CD4-positive, CD25-positive, alpha-beta regulatory T cell (primary cell): ENCODE results near the gene CREBZF. TPM values are rescaled to one million over a fixed set of nuclear protein-coding genes. Genes with fewer than 3 reads are reported as not detected.
A peak's percentile ranks its signal among the peaks of the same experiment; 100 is the strongest.
"Not testable (repeated sequence)": the region's sequence is repeated elsewhere in the genome, so short reads cannot be mapped to it uniquely, and the experiment has no call there.

Experiments
- ATAC-seq, 2 donors: fragments of 150-1000 bp; cut with Tn5 transposase; one replicate each; pipeline ENCODE4 v1.10.0; 2021; ENCODE audit warnings: low read depth in 2 of 2, moderate number of reproducible peaks in 2 of 2, moderate library complexity in 1 of 2
- DNase-seq, 3 donors: peaks; one replicate each; pipeline versions ENCODE4 v3.0.0 to v3.0.0-alpha.2; 2012 to 2022; ENCODE audit warnings: mixed read lengths in 1 of 3
- H3K27ac ChIP-seq: one replicate; pipeline ENCODE4 v1.7.0; 2013; ENCODE audit warnings: mild to moderate bottlenecking, low read length; ENCODE audit not compliant: insufficient read depth, poor library complexity, severe bottlenecking
- H3K27me3 ChIP-seq: one replicate; pipeline ENCODE4 v1.7.0; 2013; ENCODE audit warnings: low read length; ENCODE audit not compliant: control insufficient read depth, insufficient read depth
- H3K36me3 ChIP-seq: one replicate; pipeline ENCODE4 v1.7.0; 2013; ENCODE audit warnings: mild to moderate bottlenecking, low read length, moderate library complexity; ENCODE audit not compliant: control insufficient read depth, insufficient read depth
- H3K4me1 ChIP-seq: 2 replicates; pipeline ENCODE4 v1.7.0; 2013; ENCODE audit warnings: mild to moderate bottlenecking, low read length; ENCODE audit not compliant: insufficient read depth, control insufficient read depth, poor library complexity, severe bottlenecking
- H3K4me3 ChIP-seq: one replicate; pipeline ENCODE4 v1.7.0; 2013; ENCODE audit warnings: low read depth, mild to moderate bottlenecking, low read length, moderate library complexity
- H3K9me3 ChIP-seq, 2 experiments: 1 replicate in 1 of 2; 2 replicates in 1 of 2; pipeline ENCODE4 v1.7.0; 2013; ENCODE audit warnings: low read length in 2 of 2, mild to moderate bottlenecking in 1 of 2, moderate library complexity in 1 of 2; ENCODE audit not compliant: control insufficient read depth in 2 of 2
- H3K27ac Mint-ChIP-seq, 3 donors: one replicate each; pipeline ENCODE4 v1.8.0; 2020 to 2022; ENCODE audit warnings: mild to moderate bottlenecking in 3 of 3, mixed read lengths in 3 of 3, moderate library complexity in 2 of 3
- H3K27me3 Mint-ChIP-seq: one replicate; pipeline ENCODE4 v1.8.0; 2022; ENCODE audit warnings: mild to moderate bottlenecking, mixed read lengths
- H3K36me3 Mint-ChIP-seq: one replicate; pipeline ENCODE4 v1.8.0; 2020; ENCODE audit warnings: mixed read lengths
- H3K4me1 Mint-ChIP-seq, 4 donors: one replicate each; pipeline ENCODE4 v1.8.0; 2020 to 2022; ENCODE audit warnings: mixed read lengths in 4 of 4, mild to moderate bottlenecking in 1 of 4
- H3K4me3 Mint-ChIP-seq, 4 donors: one replicate each; pipeline ENCODE4 v1.8.0; 2020 to 2022; ENCODE audit warnings: mild to moderate bottlenecking in 4 of 4, mixed read lengths in 4 of 4, moderate library complexity in 3 of 4
- H3K9me3 Mint-ChIP-seq, 7 donors: one replicate each; pipeline ENCODE4 v1.8.0; 2020 to 2022; ENCODE audit warnings: mixed read lengths in 7 of 7, mild to moderate bottlenecking in 3 of 7, moderate library complexity in 2 of 7
- polyA plus RNA-seq, 4 donors: library from polyadenylated mRNA; unstranded; fragments of 300-500 nt; fragmentation: Illumina TruSeq; gene quantifications; one replicate each; pipeline ENCODE4 v1.2.3, GENCODE V29; 2021
- total RNA-seq: library from RNA; stranded (reverse); gene quantifications from one replicate; pipeline ENCODE4 v1.2.3, GENCODE V29; 2022

CREBZF gene
- total and polyA plus RNA-seq, 5 donors from 2014 or later, result 12.1 to 57.0 (median 14.7) TPM

DNA sequence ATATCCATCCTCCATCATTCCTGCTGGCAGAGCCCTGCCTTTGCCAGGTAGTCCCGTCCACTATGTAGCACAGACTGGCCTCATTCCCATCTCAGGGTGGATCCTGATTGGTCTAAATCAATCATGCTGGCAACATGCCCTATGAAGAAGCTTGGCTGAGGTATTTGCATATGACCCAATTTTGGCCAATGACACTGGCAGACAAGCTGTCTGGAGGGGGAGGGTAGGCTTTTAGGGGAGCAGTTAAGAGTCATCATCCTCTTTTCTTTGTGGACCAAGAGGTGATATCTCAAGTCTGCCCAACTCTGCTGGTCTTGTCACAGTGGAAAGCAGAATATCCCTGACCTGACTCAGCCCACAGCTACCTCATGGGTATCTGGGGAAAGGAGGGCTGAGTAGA is 16.0 kb upstream of the CREBZF start:
- H3K36me3 ChIP-seq, result no peaks in the 10 kb centered on the region
- Mint-ChIP-seq H3K4me1 (peaks cover 0 to 15% (median 6%) of the 10 kb centered on the region in 4 donors), H3K27me3 (peaks cover 42% of the 10 kb centered on the region), H3K9me3 (peaks cover 0 to 2% (median 0%) of the 10 kb centered on the region in 7 donors), H3K36me3 (no peaks in the 10 kb centered on the region), H3K27ac (no peak overlapping the region), H3K4me3 (no peak overlapping the region)
- DNase-seq, result peak in 1 of 3 donors; percentile 21
- no peak overlapping the region for H3K4me3 ChIP-seq
- no peak overlapping the region for H3K27ac ChIP-seq
- no peaks in the 10 kb centered on the region for H3K9me3 ChIP-seq
- peaks cover 21% of the 10 kb centered on the region for H3K27me3 ChIP-seq
- peak in 1 of 2 donors; percentile 22 for ATAC-seq
- H3K4me1 ChIP-seq, result peaks cover 7% of the 10 kb centered on the region

DNA sequence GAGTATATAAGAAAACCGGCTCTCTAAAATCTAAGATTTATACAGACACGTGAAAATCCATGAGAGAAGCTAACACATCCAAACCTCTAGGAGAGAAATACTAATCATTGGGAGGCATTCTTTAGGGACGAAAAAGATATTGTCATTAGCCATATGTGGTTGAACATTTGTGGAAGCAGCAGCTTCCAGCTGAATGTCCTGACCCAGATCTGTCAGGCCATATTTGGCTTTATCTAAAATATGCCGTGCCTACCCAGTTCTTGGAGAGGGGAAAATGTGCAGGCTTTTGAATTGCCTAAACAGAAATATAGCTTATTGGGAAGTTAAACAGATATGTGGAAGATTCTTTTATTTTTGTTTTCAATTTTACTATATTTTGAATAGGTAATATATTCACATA is 14.6 kb upstream of the CREBZF start:
- Mint-ChIP-seq H3K27me3 (peaks cover 35% of the 10 kb centered on the region), H3K4me3 (no peak overlapping the region), H3K9me3 (peaks cover 0 to 4% (median 0%) of the 10 kb centered on the region in 7 donors), H3K27ac (no peak overlapping the region), H3K4me1 (peaks cover 0 to 15% (median 6%) of the 10 kb centered on the region in 4 donors), H3K36me3 (no peaks in the 10 kb centered on the region)
- Histone ChIP-seq H3K4me1 (peaks cover 7% of the 10 kb centered on the region), H3K27me3 (peaks cover 21% of the 10 kb centered on the region), H3K4me3 (no peak overlapping the region), H3K9me3 (no peaks in the 10 kb centered on the region), H3K27ac (no peak overlapping the region), H3K36me3 (no peaks in the 10 kb centered on the region)
- DNase-seq, result no peak
- no peak for ATAC-seq

DNA sequence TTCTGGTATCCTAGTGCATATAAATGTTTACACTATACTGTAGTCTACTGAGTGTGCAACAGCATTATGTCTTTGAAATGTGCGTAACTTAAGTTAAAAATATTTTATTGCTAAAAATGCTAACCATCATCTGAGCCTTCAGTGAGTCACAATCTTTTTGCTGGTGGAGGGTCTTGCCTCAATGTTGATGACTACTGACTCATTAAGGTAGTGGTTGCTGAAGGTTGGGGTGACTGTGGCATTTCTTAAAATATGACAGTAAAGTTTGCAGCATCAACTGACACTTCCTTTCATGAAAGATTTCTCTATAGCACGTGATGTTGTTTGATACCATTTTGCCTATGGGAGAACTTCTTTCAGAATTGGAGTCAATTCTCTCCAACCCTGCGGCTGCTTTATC is 8.5 kb upstream of the CREBZF start:
- no peak overlapping the region for H3K4me3 ChIP-seq
- DNase-seq (peak in 1 of 3 donors; percentile 15), ATAC-seq (no peak)
- H3K27me3 ChIP-seq, result peaks cover 3% of the 10 kb centered on the region
- H3K9me3 ChIP-seq, result no peaks in the 10 kb centered on the region
- peaks cover 0 to 4% (median 1%) of the 10 kb centered on the region in 7 donors for H3K9me3 Mint-ChIP-seq
- H3K27ac Mint-ChIP-seq, result no peak overlapping the region
- H3K36me3 Mint-ChIP-seq, result no peaks in the 10 kb centered on the region
- no peaks in the 10 kb centered on the region for H3K4me1 ChIP-seq
- no peak overlapping the region for H3K4me3 Mint-ChIP-seq
- H3K4me1 Mint-ChIP-seq, result no peaks in the 10 kb centered on the region
- H3K36me3 ChIP-seq, result no peaks in the 10 kb centered on the region
- no peaks in the 10 kb centered on the region for H3K27me3 Mint-ChIP-seq
- no peak overlapping the region for H3K27ac ChIP-seq

DNA sequence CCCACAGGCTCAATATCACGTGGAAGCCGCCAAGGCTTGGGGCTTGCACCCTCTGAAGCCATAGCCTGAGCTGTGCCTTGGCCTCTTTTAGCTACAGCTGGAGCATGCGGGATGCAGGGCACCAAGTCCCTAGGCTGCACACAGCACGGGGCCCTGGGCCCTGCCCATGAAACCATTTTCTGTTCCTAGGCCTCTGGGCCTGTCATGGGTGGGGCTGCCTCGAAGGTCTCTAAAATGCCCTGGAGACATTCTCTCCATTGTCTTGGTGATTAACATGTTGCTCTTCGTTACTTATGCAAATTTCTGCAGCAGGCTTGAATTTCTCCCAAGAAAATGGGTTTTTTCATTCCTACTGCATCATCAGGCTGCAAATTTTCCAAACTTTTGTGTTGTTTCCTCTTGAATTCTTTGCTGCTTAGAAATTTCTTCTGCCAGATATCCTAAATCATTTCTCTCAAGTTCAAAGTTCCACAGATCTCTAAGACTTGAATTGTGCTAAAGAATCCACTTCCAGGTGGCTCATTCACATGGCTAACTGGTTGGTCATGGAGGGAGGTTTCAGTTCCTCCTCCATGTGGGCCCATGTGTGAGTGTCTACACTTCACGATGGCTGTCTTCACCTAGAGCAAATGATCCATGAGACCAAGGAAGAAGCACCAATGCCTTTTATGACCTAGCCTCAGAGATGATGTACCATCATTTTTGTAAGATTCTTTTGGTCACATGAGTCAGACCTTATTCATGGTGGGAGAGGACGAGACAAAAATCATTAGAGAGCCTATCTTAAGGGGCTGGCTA is 7.4 kb upstream of the CREBZF start:
- no peaks in the 10 kb centered on the region for H3K36me3 Mint-ChIP-seq
- DNase-seq (no peak), ATAC-seq (no peak)
- H3K27me3 ChIP-seq, result peaks cover 3% of the 10 kb centered on the region
- H3K4me1 ChIP-seq, result no peaks in the 10 kb centered on the region
- H3K4me3 Mint-ChIP-seq, result no peak overlapping the region
- no peaks in the 10 kb centered on the region for H3K36me3 ChIP-seq
- no peak overlapping the region for H3K27ac ChIP-seq
- no peak overlapping the region for H3K27ac Mint-ChIP-seq
- no peaks in the 10 kb centered on the region for H3K27me3 Mint-ChIP-seq
- H3K9me3 Mint-ChIP-seq, result peaks cover 0 to 4% (median 1%) of the 10 kb centered on the region in 7 donors
- no peaks in the 10 kb centered on the region for H3K4me1 Mint-ChIP-seq
- H3K4me3 ChIP-seq, result no peak overlapping the region
- H3K9me3 ChIP-seq, result no peaks in the 10 kb centered on the region

DNA sequence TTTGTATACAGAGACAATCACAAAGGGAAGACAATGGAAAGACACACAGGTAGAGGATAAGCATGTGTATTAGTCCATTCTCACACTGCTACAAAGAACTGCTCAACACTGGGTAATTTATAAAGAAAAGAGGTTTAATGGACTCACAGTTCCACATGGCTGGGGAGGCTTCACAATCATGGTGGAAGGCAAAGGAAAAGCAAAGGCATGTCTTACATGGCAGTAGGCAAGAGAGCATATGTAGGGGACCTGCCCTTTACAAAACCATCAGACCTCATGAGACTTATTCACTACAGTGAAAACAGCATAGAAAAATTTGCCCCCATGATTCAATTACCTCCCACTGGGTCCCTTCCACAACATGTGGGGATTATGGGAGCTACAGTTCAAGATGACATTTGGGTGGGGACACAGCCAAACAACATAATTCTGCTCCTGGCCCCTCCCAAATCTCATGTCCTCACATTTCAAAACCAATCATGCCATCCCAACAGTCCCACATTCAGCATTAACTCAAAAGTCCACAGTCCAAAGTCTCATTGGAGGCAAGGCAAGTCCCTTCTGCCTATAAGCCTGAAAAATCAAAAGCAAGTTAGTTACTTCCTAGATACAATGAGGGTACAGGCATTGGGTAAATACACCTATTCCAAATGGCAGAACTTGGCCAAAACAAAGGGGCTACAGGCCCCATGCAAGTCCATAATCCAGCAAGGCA is 6.2 kb upstream of the CREBZF start:
- ATAC-seq, H3K27me3 Mint-ChIP-seq, H3K4me3 ChIP-seq, H3K4me1 Mint-ChIP-seq, H3K27ac Mint-ChIP-seq, H3K27me3 ChIP-seq, DNase-seq, H3K4me1 ChIP-seq, H3K36me3 Mint-ChIP-seq, H3K27ac ChIP-seq, H3K9me3 Mint-ChIP-seq, H3K36me3 ChIP-seq, H3K4me3 Mint-ChIP-seq, H3K9me3 ChIP-seq: not testable (repeated sequence)

DNA sequence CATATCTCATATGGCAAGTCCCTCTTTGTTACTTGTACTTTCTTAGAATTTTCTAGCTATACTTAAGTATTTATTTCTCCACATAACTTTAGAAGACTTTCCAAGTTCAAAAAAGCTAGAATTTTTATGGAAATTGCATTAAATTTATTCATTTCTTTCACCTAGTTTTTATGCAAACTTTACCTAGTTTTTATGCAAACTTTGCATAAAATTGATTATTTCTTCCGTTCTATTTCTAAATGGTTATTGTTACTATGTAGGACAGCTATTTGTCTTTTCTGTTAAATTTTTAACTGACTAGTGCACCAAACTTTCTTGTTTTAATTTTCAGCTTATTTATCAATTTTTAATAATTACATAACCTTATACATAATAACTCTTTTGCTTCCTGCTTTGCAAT is 3.2 kb upstream of the CREBZF start:
- peak overlapping the region in 2 of 4 donors; percentile 24 to 61 for H3K4me3 Mint-ChIP-seq
- no peak for ATAC-seq
- peaks cover 6% of the 10 kb centered on the region for H3K4me1 ChIP-seq

DNA sequence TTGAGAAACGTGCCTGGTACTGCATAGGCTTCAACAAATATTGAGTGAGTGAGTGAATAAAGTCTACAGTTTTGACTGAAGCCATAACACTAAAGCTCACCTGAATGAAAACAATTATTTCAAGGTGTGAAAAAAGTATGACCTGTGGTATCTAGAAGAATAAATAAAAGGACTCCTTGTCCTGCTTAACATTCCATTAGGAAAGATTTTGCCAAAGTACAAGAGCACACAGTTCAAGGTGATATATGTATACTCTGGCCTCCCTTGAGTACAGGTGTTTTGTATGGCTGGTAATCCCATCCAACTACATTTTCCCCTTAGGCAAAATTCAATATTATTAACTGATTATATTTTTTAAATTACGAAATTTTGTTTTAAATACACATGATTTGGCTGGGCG is 1.8 kb upstream of the CREBZF start:
- ATAC-seq (no peak), DNase-seq (no peak)
- H3K9me3 Mint-ChIP-seq, result no peaks in the 10 kb centered on the region
- H3K36me3 ChIP-seq, result no peaks in the 10 kb centered on the region
- H3K27ac Mint-ChIP-seq, result peak overlapping the region in 1 of 3 donors; percentile 99
- H3K4me3 Mint-ChIP-seq, result peak overlapping the region in 1 of 4 donors; percentile 21
- no peaks in the 10 kb centered on the region for H3K9me3 ChIP-seq
- peaks cover 3% of the 10 kb centered on the region for H3K36me3 Mint-ChIP-seq
- H3K27ac ChIP-seq, result no peak overlapping the region
- H3K27me3 ChIP-seq, result no peaks in the 10 kb centered on the region
- peaks cover 0 to 29% (median 20%) of the 10 kb centered on the region in 4 donors for H3K4me1 Mint-ChIP-seq
- H3K27me3 Mint-ChIP-seq, result no peaks in the 10 kb centered on the region
- H3K4me3 ChIP-seq, result no peak overlapping the region
- peaks cover 20% of the 10 kb centered on the region for H3K4me1 ChIP-seq

More for the DNA sequence above, 3.2 kb upstream of the CREBZF start:
- H3K27me3 ChIP-seq, result no peaks in the 10 kb centered on the region
- no peak overlapping the region for H3K27ac ChIP-seq
- Mint-ChIP-seq H3K27ac (no peak overlapping the region), H3K27me3 (no peaks in the 10 kb centered on the region), H3K4me1 (peaks cover 0 to 19% (median 11%) of the 10 kb centered on the region in 4 donors), H3K36me3 (no peaks in the 10 kb centered on the region), H3K9me3 (no peaks in the 10 kb centered on the region)
- H3K4me3 ChIP-seq, result no peak overlapping the region
- no peaks in the 10 kb centered on the region for H3K36me3 ChIP-seq
- H3K9me3 ChIP-seq, result no peaks in the 10 kb centered on the region
- no peak for DNase-seq
